OCI-LY1 (cell line): Measurements from ENCODE around the gene UTP25.

Source experiments
- H2AFZ ChIP-seq: fragments of 200-600 bp; sonication (generic), shearing (Covaris generic); 2 replicates; pipeline ENCODE4 v1.6.0; 2014; ENCODE audit warnings: antibody characterized with exemption, mild to moderate bottlenecking, low read length
- H3F3A ChIP-seq: fragments of 200-600 bp; sonication (generic), shearing (Covaris generic); 2 replicates; pipeline ENCODE4 v1.6.0; 2014; ENCODE audit warnings: mild to moderate bottlenecking, antibody characterized with exemption, low read length, moderate library complexity; ENCODE audit not compliant: insufficient read depth
- H3K27ac ChIP-seq: fragments of 200-600 bp; sonication (generic); 2 replicates; pipeline ENCODE4 v1.5.1; 2014; ENCODE audit warnings: low read length, mixed run types, mild to moderate bottlenecking, low read depth; ENCODE audit not compliant: poor library complexity, severe bottlenecking
- H3K27me3 ChIP-seq: fragments of 200-600 bp; sonication (generic); 2 replicates; pipeline ENCODE4 v1.6.0; 2014; ENCODE audit warnings: antibody characterized with exemption, mild to moderate bottlenecking, low read length, moderate library complexity; ENCODE audit not compliant: insufficient read depth
- H3K36me3 ChIP-seq: fragments of 200-600 bp; sonication (generic); 2 replicates; pipeline ENCODE4 v1.6.1; 2014; ENCODE audit warnings: mild to moderate bottlenecking, antibody characterized with exemption, low read length, moderate library complexity, mixed read lengths; ENCODE audit not compliant: insufficient read depth
- H3K4me1 ChIP-seq: fragments of 200-600 bp; sonication (generic); 2 replicates; pipeline ENCODE4 v1.5.1; 2014; ENCODE audit warnings: mild to moderate bottlenecking, low read length, moderate library complexity; ENCODE audit not compliant: insufficient read depth, severe bottlenecking
- H3K4me2 ChIP-seq: fragments of 200-600 bp; sonication (generic), shearing (Covaris generic); 2 replicates; pipeline ENCODE4 v1.6.1; 2014; ENCODE audit warnings: low read length
- H3K4me3 ChIP-seq: fragments of 200-600 bp; sonication (generic); 2 replicates; pipeline ENCODE4 v1.5.1; 2014; ENCODE audit warnings: low read length, low read depth, mild to moderate bottlenecking, mixed read lengths; ENCODE audit not compliant: poor library complexity, severe bottlenecking
- H3K79me2 ChIP-seq: fragments of 200-600 bp; shearing (Covaris generic); 2 replicates; pipeline ENCODE4 v1.6.1; 2016; ENCODE audit warnings: mixed run types, low read length, mixed read lengths; ENCODE audit not compliant: insufficient read depth
- H3K9ac ChIP-seq: fragments of 200-600 bp; sonication (generic), shearing (Covaris generic); 2 replicates; pipeline ENCODE4 v1.6.1; 2014; ENCODE audit warnings: mild to moderate bottlenecking, low read length, mixed read lengths
- H3K9me2 ChIP-seq: fragments of 200-600 bp; sonication (generic), shearing (Covaris generic); 2 replicates; pipeline ENCODE4 v1.6.1; 2014; ENCODE audit warnings: low read depth, mild to moderate bottlenecking, low read length, mixed read lengths
- H3K9me3 ChIP-seq: fragments of 200-600 bp; shearing (Covaris generic); 2 replicates; pipeline ENCODE4 v1.6.1; 2014; ENCODE audit warnings: low read length, mixed read lengths
- H4K20me1 ChIP-seq: fragments of 200-600 bp; sonication (generic), shearing (Covaris generic); 2 replicates; pipeline ENCODE4 v1.6.0; 2016; ENCODE audit warnings: mild to moderate bottlenecking, low read length; ENCODE audit not compliant: insufficient read depth
- EZH2 ChIP-seq: fragments of 200-600 bp; sonication (generic), shearing (Covaris generic); IDR thresholded peaks from 2 replicates; pipeline ENCODE4 v1.8.0; 2017; ENCODE audit warnings: borderline replicate concordance, mixed run types, mild to moderate bottlenecking, antibody characterized with exemption, low read length, moderate library complexity, mixed read lengths
- TF ChIP-seq, protein P1 (sequence below): fragments of 200-600 bp; sonication (generic), shearing (Covaris generic); IDR thresholded peaks from 2 replicates; pipeline ENCODE4 v1.5.1; 2017; ENCODE audit warnings: mild to moderate bottlenecking, antibody characterized with exemption, low read length, moderate library complexity, mixed read lengths

Gene UTP25

DNA sequence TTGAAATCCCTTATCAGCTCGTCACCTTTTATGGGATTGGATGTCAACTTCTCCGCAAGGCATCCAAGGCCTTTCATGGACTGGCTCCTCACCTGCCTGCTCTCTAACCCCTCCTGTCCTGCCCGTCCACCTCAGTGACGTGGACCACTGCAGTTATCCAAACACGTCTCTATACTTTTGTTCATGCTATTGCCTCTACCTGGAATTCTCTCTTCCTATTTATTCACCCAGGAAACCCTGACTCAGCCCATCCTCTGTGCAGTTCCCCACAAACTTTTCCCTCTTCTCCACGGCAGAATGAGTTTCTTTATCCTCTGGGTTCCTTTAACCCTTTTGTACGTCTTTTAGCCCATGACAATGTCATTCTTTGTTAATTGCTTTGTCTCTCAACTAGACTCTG, 5.1 kb upstream of the UTP25 start:
- no peaks in the 10 kb centered on the region for H3F3A ChIP-seq
- H3K27ac ChIP-seq: no peak overlapping the region
- no peaks in the 10 kb centered on the region for H4K20me1 ChIP-seq
- peaks cover 11% of the 10 kb centered on the region for H3K4me1 ChIP-seq
- no peak overlapping the region for H3K9ac ChIP-seq
- H3K36me3 ChIP-seq: no peaks in the 10 kb centered on the region
- TF ChIP-seq, protein P1, sequence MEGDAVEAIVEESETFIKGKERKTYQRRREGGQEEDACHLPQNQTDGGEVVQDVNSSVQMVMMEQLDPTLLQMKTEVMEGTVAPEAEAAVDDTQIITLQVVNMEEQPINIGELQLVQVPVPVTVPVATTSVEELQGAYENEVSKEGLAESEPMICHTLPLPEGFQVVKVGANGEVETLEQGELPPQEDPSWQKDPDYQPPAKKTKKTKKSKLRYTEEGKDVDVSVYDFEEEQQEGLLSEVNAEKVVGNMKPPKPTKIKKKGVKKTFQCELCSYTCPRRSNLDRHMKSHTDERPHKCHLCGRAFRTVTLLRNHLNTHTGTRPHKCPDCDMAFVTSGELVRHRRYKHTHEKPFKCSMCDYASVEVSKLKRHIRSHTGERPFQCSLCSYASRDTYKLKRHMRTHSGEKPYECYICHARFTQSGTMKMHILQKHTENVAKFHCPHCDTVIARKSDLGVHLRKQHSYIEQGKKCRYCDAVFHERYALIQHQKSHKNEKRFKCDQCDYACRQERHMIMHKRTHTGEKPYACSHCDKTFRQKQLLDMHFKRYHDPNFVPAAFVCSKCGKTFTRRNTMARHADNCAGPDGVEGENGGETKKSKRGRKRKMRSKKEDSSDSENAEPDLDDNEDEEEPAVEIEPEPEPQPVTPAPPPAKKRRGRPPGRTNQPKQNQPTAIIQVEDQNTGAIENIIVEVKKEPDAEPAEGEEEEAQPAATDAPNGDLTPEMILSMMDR: no peak
- no peak for TF ChIP-seq EZH2
- H2AFZ ChIP-seq: no peak overlapping the region
- H3K4me3 ChIP-seq: no peak overlapping the region
- H3K9me3 ChIP-seq: no peaks in the 10 kb centered on the region
- no peak overlapping the region for H3K4me2 ChIP-seq
- H3K79me2 ChIP-seq: no peaks in the 10 kb centered on the region
- no peaks in the 10 kb centered on the region for H3K9me2 ChIP-seq
- no peaks in the 10 kb centered on the region for H3K27me3 ChIP-seq

DNA sequence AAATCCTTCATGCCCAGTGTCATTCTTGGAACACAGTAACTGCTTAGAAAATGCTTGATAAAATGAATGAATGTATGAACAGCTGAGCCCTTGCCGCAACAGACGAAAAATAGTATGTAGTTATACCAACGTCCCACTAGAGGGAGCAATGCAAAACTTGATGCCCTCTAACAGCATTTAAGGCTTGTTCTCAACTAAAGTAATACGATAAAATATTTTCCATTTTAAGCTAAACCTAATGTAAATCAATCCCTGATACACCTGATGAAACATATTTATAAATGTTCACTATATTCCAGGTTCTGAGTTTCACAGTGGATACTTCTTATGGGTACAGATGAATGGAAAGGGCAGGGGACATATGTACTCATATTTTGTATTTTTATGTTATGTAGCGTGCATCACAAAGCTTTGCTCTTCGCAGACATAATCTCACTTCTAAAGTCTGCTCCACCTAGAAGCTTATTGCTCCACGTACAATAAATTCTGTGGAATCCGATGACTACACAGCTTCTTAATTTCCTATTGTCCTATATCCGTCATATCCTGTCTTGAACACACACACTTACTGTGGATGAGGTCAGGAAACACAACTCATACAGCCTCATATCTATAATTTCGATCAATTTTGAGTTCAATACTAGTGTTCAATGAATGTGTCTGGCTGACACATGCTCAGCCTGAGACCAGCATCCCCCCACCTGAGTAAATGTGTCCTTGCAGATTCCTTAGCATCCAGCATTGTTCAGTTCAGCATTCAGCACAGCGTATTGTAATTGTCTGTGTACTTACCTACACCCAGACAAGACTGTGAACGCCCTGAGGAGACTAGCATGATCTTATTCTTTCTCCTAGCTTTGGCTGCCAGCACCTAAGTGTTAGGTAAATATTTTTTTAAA, 4.4 kb upstream of the UTP25 start:
- peaks cover 11% of the 10 kb centered on the region for H3K4me1 ChIP-seq
- no peak overlapping the region for H3K27ac ChIP-seq
- H3K9me2 ChIP-seq: no peaks in the 10 kb centered on the region
- H3K4me2 ChIP-seq: no peak overlapping the region
- no peaks in the 10 kb centered on the region for H3K9me3 ChIP-seq
- no peak overlapping the region for H2AFZ ChIP-seq
- TF ChIP-seq, protein P1: peak; percentile 80
- no peak for TF ChIP-seq EZH2
- no peak overlapping the region for H3K9ac ChIP-seq
- no peaks in the 10 kb centered on the region for H3K36me3 ChIP-seq
- no peaks in the 10 kb centered on the region for H3F3A ChIP-seq
- peaks cover 1% of the 10 kb centered on the region; the same call in 1 of the 2 replicates for H3K79me2 ChIP-seq
- H4K20me1 ChIP-seq: no peaks in the 10 kb centered on the region
- no peak overlapping the region for H3K4me3 ChIP-seq
- no peaks in the 10 kb centered on the region for H3K27me3 ChIP-seq

DNA sequence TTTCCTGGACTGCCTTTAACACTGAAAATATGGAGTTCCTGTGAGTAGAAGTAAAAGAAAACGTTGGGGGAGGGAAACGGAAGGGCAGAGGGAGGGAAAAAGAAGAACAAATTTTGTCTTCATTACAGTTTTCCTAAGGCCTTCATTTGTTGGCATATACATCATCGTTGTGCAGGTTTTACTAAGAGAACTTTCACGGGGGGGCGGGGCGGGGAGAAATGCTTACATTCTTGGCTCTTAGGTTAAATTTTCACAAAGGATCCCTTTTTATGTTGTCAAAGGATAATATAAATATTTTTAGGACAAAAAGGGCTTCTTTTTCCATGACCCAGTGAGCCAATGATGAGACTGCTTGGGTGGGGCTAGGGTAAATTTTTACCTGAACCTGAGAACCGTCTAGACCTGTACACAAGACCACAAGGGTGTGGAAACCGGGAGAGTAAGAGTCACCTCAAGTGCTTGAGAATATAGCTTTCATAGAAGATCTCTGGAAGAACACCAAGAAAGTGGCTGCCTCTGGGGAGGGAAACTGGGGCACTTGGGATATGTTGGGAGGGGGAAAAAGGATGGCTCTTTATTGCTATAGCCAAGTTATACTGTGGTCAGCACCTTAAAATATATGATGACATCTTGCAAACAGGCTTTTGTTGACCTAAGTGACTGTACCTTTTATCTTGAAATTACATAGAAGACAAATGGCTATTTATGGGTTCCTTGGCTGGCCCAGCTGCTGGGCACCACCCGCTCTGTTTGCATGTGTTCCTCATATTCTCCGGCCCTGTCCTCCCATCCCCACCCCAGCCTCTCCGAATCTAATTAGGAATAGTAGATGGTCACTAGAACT, 2.0 kb upstream of the UTP25 start:
- peaks cover 4% of the 10 kb centered on the region; the same call in 1 of the 2 replicates for H3K36me3 ChIP-seq
- H3K4me2 ChIP-seq: no peak overlapping the region
- H3K27me3 ChIP-seq: no peaks in the 10 kb centered on the region
- H4K20me1 ChIP-seq: no peaks in the 10 kb centered on the region
- H3K4me3 ChIP-seq: no peak overlapping the region
- H3K9me2 ChIP-seq: no peaks in the 10 kb centered on the region
- no peak overlapping the region for H3K9ac ChIP-seq
- no peaks in the 10 kb centered on the region for H3K9me3 ChIP-seq
- H2AFZ ChIP-seq: no peak overlapping the region
- peaks cover 21% of the 10 kb centered on the region for H3K4me1 ChIP-seq
- no peaks in the 10 kb centered on the region for H3F3A ChIP-seq
- peaks cover 13% of the 10 kb centered on the region for H3K79me2 ChIP-seq
- no peak for TF ChIP-seq EZH2
- TF ChIP-seq, protein P1: no peak
- H3K27ac ChIP-seq: no peak overlapping the region
